Measurements from ENCODE around the gene ASPRV1. TPM values are rescaled to one million over a fixed set of nuclear protein-coding genes. Genes with fewer than 3 reads are reported as not detected.

Gene ASPRV1
- total RNA-seq, 2 experiments from 2014 or later = 0.81 to 0.96 TPM

DNA sequence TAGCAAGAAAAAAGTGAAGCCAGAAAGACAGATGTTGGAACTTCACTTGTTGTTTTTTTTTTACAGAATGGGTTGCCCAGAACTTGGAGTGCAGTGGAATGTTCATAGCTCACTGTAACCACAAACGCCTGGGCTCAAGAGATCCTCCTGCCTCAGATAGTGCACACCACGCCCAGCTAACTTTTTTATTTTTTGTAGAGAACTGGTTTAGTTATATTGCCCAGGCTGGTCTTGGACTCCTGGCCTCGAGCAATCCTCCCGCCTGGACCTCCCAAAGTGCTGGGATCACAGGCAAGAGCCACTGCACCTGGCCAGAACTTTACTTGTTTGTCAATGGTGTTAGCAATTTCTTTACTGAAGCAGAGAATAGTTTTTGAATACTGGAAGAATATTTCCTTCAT lies 11.9 kb upstream of the ASPRV1 start:
- H3K27me3 Mint-ChIP-seq = no peaks in the 10 kb centered on the region
- Histone ChIP-seq H3K4me3 (ENCODE audit: low read length) (no peak overlapping the region), H3K36me3 (ENCODE audit: insufficient read depth, low read length) (no peaks in the 10 kb centered on the region), H3K4me1 (ENCODE audit: insufficient read depth, low read length) (peaks cover 13% of the 10 kb centered on the region), H3K9me3 (ENCODE audit: control insufficient read depth in 1 of 2, insufficient read depth in 1 of 2, low read length in 2 of 2) (no peaks in the 10 kb centered on the region), H3K27ac (ENCODE audit: low read depth in 1 of 2, low read length in 2 of 2) (no peak overlapping the region), H3K27me3 (ENCODE audit: control insufficient read depth in 1 of 2, insufficient read depth in 2 of 2, low read length in 2 of 2) (no peaks in the 10 kb centered on the region)
- no peaks in the 10 kb centered on the region for H3K9me3 Mint-ChIP-seq
- ChIA-PET CTCF (no interaction called here), POLR2A (no interaction called here)
- DNase-seq (no peak), ATAC-seq (ENCODE audit: poor library complexity) (no peak)
- H3K4me3 Mint-ChIP-seq = no peak overlapping the region
- TF ChIP-seq, protein P1, sequence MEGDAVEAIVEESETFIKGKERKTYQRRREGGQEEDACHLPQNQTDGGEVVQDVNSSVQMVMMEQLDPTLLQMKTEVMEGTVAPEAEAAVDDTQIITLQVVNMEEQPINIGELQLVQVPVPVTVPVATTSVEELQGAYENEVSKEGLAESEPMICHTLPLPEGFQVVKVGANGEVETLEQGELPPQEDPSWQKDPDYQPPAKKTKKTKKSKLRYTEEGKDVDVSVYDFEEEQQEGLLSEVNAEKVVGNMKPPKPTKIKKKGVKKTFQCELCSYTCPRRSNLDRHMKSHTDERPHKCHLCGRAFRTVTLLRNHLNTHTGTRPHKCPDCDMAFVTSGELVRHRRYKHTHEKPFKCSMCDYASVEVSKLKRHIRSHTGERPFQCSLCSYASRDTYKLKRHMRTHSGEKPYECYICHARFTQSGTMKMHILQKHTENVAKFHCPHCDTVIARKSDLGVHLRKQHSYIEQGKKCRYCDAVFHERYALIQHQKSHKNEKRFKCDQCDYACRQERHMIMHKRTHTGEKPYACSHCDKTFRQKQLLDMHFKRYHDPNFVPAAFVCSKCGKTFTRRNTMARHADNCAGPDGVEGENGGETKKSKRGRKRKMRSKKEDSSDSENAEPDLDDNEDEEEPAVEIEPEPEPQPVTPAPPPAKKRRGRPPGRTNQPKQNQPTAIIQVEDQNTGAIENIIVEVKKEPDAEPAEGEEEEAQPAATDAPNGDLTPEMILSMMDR (IDR thresholded peaks at IDR 0.05) = no peak
- H3K4me1 Mint-ChIP-seq (ENCODE audit: low read depth) = peaks cover 16% of the 10 kb centered on the region
- intact Hi-C loops (cut with DNase I, micrococcal nuclease) = no loop called here
- no peaks in the 10 kb centered on the region for H3K36me3 Mint-ChIP-seq (ENCODE audit: low read depth)
- no peak overlapping the region for H3K27ac Mint-ChIP-seq

DNA sequence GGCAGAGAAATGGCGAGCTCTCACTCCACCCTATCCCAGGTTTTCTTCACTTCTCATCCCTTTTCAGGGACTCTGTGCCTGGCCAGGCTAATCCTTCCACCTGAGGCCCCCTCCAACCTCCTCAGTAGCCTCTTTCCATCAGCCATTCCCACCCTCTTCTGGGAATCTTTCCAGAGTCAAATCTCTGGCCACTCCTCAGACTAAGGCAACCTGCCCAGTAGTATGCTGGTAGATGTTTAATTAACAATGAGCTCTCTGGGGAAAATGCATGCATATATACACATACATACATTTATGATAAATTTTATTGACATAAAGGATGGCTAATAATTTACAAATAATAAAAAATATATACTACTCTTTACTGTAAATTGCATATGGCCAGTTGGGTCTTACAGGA lies 11.4 kb upstream of the ASPRV1 start:
- no peak overlapping the region for H3K4me3 ChIP-seq (ENCODE audit: low read length)
- no peak for ATAC-seq (ENCODE audit: poor library complexity)
- no peaks in the 10 kb centered on the region for H3K9me3 ChIP-seq (ENCODE audit: control insufficient read depth in 1 of 2, insufficient read depth in 1 of 2, low read length in 2 of 2)
- no peaks in the 10 kb centered on the region for H3K27me3 ChIP-seq (ENCODE audit: control insufficient read depth in 1 of 2, insufficient read depth in 2 of 2, low read length in 2 of 2)
- CTCF ChIA-PET = interaction anchor here (0.5 kb wide), 1 partner anchor 172 kb away, joined by 3 read pairs; no protein-coding TSS in a partner anchor
- no peaks in the 10 kb centered on the region for H3K27me3 Mint-ChIP-seq
- H3K4me1 Mint-ChIP-seq (ENCODE audit: low read depth) = peaks cover 16% of the 10 kb centered on the region
- H3K27ac Mint-ChIP-seq = no peak overlapping the region
- TF ChIP-seq, protein P1 (IDR thresholded peaks at IDR 0.05) = no peak
- H3K4me1 ChIP-seq (ENCODE audit: insufficient read depth, low read length) = peaks cover 13% of the 10 kb centered on the region
- H3K36me3 ChIP-seq (ENCODE audit: insufficient read depth, low read length) = no peaks in the 10 kb centered on the region
- no peaks in the 10 kb centered on the region for H3K36me3 Mint-ChIP-seq (ENCODE audit: low read depth)
- H3K9me3 Mint-ChIP-seq = no peaks in the 10 kb centered on the region
- DNase-seq = no peak
- POLR2A ChIA-PET = interaction anchor here (0.6 kb wide), 1 partner anchor 9 kb away, joined by 3 read pairs; no protein-coding TSS in a partner anchor
- intact Hi-C loops (cut with DNase I, micrococcal nuclease) = no loop called here
- no peak overlapping the region for H3K4me3 Mint-ChIP-seq
- H3K27ac ChIP-seq (ENCODE audit: low read depth in 1 of 2, low read length in 2 of 2) = no peak overlapping the region

DNA sequence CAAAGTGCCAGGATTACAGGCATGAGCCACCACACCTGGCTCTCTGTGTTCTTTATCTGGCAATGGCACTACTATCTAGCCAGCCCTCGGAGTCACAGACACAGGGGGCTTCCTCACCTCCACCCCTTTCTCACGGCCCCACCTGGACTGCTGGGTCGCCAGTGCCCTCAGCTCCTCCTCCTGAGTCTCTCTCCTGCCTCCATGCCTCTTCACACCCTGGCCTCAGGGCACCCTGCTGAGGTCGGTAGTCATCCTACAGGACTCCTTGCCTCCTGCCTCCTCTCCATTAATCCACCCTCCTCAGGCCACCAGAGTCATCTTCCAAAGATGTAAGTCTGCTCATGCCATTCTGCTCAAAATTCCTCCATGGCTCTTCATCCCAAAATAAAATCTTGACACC lies 8.6 kb upstream of the ASPRV1 start:
- H3K36me3 ChIP-seq (ENCODE audit: insufficient read depth, low read length) = no peaks in the 10 kb centered on the region
- no peaks in the 10 kb centered on the region for H3K9me3 Mint-ChIP-seq
- no peaks in the 10 kb centered on the region for H3K9me3 ChIP-seq (ENCODE audit: control insufficient read depth in 1 of 2, insufficient read depth in 1 of 2, low read length in 2 of 2)
- no peak overlapping the region for H3K27ac Mint-ChIP-seq
- intact Hi-C loops (cut with DNase I, micrococcal nuclease) = no loop called here
- no peak for DNase-seq
- ATAC-seq (ENCODE audit: poor library complexity) = no peak
- no peaks in the 10 kb centered on the region for H3K27me3 Mint-ChIP-seq
- H3K4me3 ChIP-seq (ENCODE audit: low read length) = no peak overlapping the region
- H3K36me3 Mint-ChIP-seq (ENCODE audit: low read depth) = no peaks in the 10 kb centered on the region
- CTCF ChIA-PET = no interaction called here
- H3K4me3 Mint-ChIP-seq = no peak overlapping the region
- H3K27ac ChIP-seq (ENCODE audit: low read depth in 1 of 2, low read length in 2 of 2) = no peak overlapping the region
- no peaks in the 10 kb centered on the region for H3K4me1 ChIP-seq (ENCODE audit: insufficient read depth, low read length)
- H3K4me1 Mint-ChIP-seq (ENCODE audit: low read depth) = no peaks in the 10 kb centered on the region
- TF ChIP-seq, protein P1 (IDR thresholded peaks at IDR 0.05) = no peak
- POLR2A ChIA-PET = no interaction called here
- no peaks in the 10 kb centered on the region for H3K27me3 ChIP-seq (ENCODE audit: control insufficient read depth in 1 of 2, insufficient read depth in 2 of 2, low read length in 2 of 2)
